ENCODE results near the gene ITPKB. TPM values are rescaled to one million over a fixed set of nuclear protein-coding genes. Genes with fewer than 3 reads are reported as not detected.

ITPKB gene
- total RNA-seq, 4 donors from 2014 or later: 29.7 to 117 (median 44.9) TPM

GRCh38 chr1:226626577-226626956 lies 112.5 kb downstream of the ITPKB start:
- Histone ChIP-seq H3K4me3 (no peak overlapping the region), H3K9me3 (no peaks in the 10 kb centered on the region), H3K27ac (peak overlapping the region; percentile 39 to 43), H3K4me1 (peaks cover 0 to 11% of the 10 kb centered on the region in 2 donors), H3K36me3 (no peaks in the 10 kb centered on the region), H3K27me3 (no peaks in the 10 kb centered on the region)
- TF ChIP-seq POLR2A (IDR thresholded peaks at IDR 0.05) (no peak), CTCF (IDR thresholded peaks at IDR 0.05) (peak; percentile 89 to 96 (median 93))
- intact Hi-C loops (cut with DNase I; ENCODE audit: low total_unique reads): no loop called here
- DNase-seq: peak; percentile 87

- Histone ChIP-seq H3K27ac (peak overlapping the region; percentile 35 to 43), H3K4me1 (peaks cover 0 to 11% of the 10 kb centered on the region in 2 donors), H3K27me3 (no peaks in the 10 kb centered on the region), H3K4me3 (no peak overlapping the region), H3K9me3 (no peaks in the 10 kb centered on the region), H3K36me3 (no peaks in the 10 kb centered on the region)
- DNase-seq: peak; percentile 15 to 18
- TF ChIP-seq CTCF (IDR thresholded peaks at IDR 0.05): no peak
- no peak for TF ChIP-seq POLR2A (IDR thresholded peaks at IDR 0.05)
- intact Hi-C loops (cut with DNase I; ENCODE audit: low total_unique reads): no loop called here
Observed at GRCh38 chr1:226625832-226626576, 113.1 kb downstream of the ITPKB start.

- no peak for TF ChIP-seq CTCF (IDR thresholded peaks at IDR 0.05)
- no peak for TF ChIP-seq POLR2A (IDR thresholded peaks at IDR 0.05)
- H3K9me3 ChIP-seq: no peaks in the 10 kb centered on the region
- H3K4me1 ChIP-seq: peaks cover 0 to 11% of the 10 kb centered on the region in 2 donors
- intact Hi-C loops (cut with DNase I; ENCODE audit: low total_unique reads): no loop called here
- H3K27ac ChIP-seq: no peak overlapping the region
- no peaks in the 10 kb centered on the region for H3K27me3 ChIP-seq
- DNase-seq: peak in 1 of 2 donors; percentile 13
- no peaks in the 10 kb centered on the region for H3K36me3 ChIP-seq
- no peak overlapping the region for H3K4me3 ChIP-seq
Observed at GRCh38 chr1:226625326-226625725, 113.8 kb downstream of the ITPKB start.

- Histone ChIP-seq H3K4me1 (peaks cover 0 to 11% of the 10 kb centered on the region in 2 donors), H3K9me3 (no peaks in the 10 kb centered on the region), H3K27me3 (no peaks in the 10 kb centered on the region), H3K36me3 (no peaks in the 10 kb centered on the region), H3K27ac (no peak overlapping the region), H3K4me3 (no peak overlapping the region)
- no peak for TF ChIP-seq POLR2A (IDR thresholded peaks at IDR 0.05)
- TF ChIP-seq CTCF (IDR thresholded peaks at IDR 0.05): no peak
- intact Hi-C loops (cut with DNase I; ENCODE audit: low total_unique reads): no loop called here
- DNase-seq: peak; percentile 6 to 13
Observed at GRCh38 chr1:226624526-226624925, 114.6 kb downstream of the ITPKB start.

GRCh38 chr1:226622012-226622411 lies 117.1 kb downstream of the ITPKB start:
- no peaks in the 10 kb centered on the region for H3K27me3 ChIP-seq
- no peak for DNase-seq
- H3K4me1 ChIP-seq: peaks cover 0 to 10% of the 10 kb centered on the region in 2 donors
- H3K9me3 ChIP-seq: no peaks in the 10 kb centered on the region
- intact Hi-C loops (cut with DNase I; ENCODE audit: low total_unique reads): no loop called here
- H3K4me3 ChIP-seq: no peak overlapping the region
- H3K36me3 ChIP-seq: no peaks in the 10 kb centered on the region
- TF ChIP-seq CTCF (IDR thresholded peaks at IDR 0.05) (no peak), POLR2A (IDR thresholded peaks at IDR 0.05) (no peak)
- no peak overlapping the region for H3K27ac ChIP-seq
